ENCODE measurements around the gene CDKAL1.

Gene CDKAL1

GRCh38 chr6:20712011-20712410 lies 177.8 kb downstream of the CDKAL1 start:
- DNase-seq (ENCODE audit: low read depth in 1 of 2, low spot score in 1 of 2): no peak
- Histone ChIP-seq H3K4me3 (replicated peaks; ENCODE audit: insufficient read depth, low read length) (no peak overlapping the region), H3K27me3 (ENCODE audit: insufficient read depth, poor library complexity, severe bottlenecking) (no peaks in the 10 kb centered on the region), H3K27ac (replicated peaks) (no peak overlapping the region)
- TF ChIP-seq CTCF (IDR thresholded peaks at IDR 0.05; ENCODE audit: insufficient read depth, low read length) (no peak), SPI1 (IDR thresholded peaks at IDR 0.05; ENCODE audit: borderline replicate concordance, low read depth) (no peak), GABPA (IDR thresholded peaks at IDR 0.05; ENCODE audit: low read depth) (no peak), POLR2AphosphoS5 (IDR thresholded peaks at IDR 0.05; ENCODE audit: low read depth) (no peak)
- TF ChIP-seq, protein P1, sequence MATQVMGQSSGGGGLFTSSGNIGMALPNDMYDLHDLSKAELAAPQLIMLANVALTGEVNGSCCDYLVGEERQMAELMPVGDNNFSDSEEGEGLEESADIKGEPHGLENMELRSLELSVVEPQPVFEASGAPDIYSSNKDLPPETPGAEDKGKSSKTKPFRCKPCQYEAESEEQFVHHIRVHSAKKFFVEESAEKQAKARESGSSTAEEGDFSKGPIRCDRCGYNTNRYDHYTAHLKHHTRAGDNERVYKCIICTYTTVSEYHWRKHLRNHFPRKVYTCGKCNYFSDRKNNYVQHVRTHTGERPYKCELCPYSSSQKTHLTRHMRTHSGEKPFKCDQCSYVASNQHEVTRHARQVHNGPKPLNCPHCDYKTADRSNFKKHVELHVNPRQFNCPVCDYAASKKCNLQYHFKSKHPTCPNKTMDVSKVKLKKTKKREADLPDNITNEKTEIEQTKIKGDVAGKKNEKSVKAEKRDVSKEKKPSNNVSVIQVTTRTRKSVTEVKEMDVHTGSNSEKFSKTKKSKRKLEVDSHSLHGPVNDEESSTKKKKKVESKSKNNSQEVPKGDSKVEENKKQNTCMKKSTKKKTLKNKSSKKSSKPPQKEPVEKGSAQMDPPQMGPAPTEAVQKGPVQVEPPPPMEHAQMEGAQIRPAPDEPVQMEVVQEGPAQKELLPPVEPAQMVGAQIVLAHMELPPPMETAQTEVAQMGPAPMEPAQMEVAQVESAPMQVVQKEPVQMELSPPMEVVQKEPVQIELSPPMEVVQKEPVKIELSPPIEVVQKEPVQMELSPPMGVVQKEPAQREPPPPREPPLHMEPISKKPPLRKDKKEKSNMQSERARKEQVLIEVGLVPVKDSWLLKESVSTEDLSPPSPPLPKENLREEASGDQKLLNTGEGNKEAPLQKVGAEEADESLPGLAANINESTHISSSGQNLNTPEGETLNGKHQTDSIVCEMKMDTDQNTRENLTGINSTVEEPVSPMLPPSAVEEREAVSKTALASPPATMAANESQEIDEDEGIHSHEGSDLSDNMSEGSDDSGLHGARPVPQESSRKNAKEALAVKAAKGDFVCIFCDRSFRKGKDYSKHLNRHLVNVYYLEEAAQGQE (IDR thresholded peaks at IDR 0.05; ENCODE audit: insufficient replicate concordance, low read depth): no peak

- H3K4me3 ChIP-seq (replicated peaks; ENCODE audit: insufficient read depth, low read length): no peak overlapping the region
- no peaks in the 10 kb centered on the region for H3K27me3 ChIP-seq (ENCODE audit: insufficient read depth, poor library complexity, severe bottlenecking)
- no peak overlapping the region for H3K27ac ChIP-seq (replicated peaks)
- TF ChIP-seq, protein P1 (IDR thresholded peaks at IDR 0.05; ENCODE audit: insufficient replicate concordance, low read depth): no peak
- TF ChIP-seq POLR2AphosphoS5 (IDR thresholded peaks at IDR 0.05; ENCODE audit: low read depth) (no peak), CTCF (IDR thresholded peaks at IDR 0.05; ENCODE audit: insufficient read depth, low read length) (no peak), SPI1 (IDR thresholded peaks at IDR 0.05; ENCODE audit: borderline replicate concordance, low read depth) (no peak), GABPA (IDR thresholded peaks at IDR 0.05; ENCODE audit: low read depth) (no peak)
- no peak for DNase-seq (ENCODE audit: low read depth in 1 of 2, low spot score in 1 of 2)
Observed at GRCh38 chr6:20715135-20715806, 181.0 kb downstream of the CDKAL1 start.

GRCh38 chr6:20716865-20717264 lies 182.6 kb downstream of the CDKAL1 start:
- H3K27me3 ChIP-seq (ENCODE audit: insufficient read depth, poor library complexity, severe bottlenecking): no peaks in the 10 kb centered on the region
- no peak overlapping the region for H3K27ac ChIP-seq (replicated peaks)
- DNase-seq (ENCODE audit: low read depth in 1 of 2, low spot score in 1 of 2): peak in 1 of 2 experiments; percentile 3
- no peak overlapping the region for H3K4me3 ChIP-seq (replicated peaks; ENCODE audit: insufficient read depth, low read length)
- no peak for TF ChIP-seq SPI1 (IDR thresholded peaks at IDR 0.05; ENCODE audit: borderline replicate concordance, low read depth)
- TF ChIP-seq, protein P1 (IDR thresholded peaks at IDR 0.05; ENCODE audit: insufficient replicate concordance, low read depth): no peak
- TF ChIP-seq CTCF (IDR thresholded peaks at IDR 0.05; ENCODE audit: insufficient read depth, low read length): no peak
- TF ChIP-seq GABPA (IDR thresholded peaks at IDR 0.05; ENCODE audit: low read depth): no peak
- TF ChIP-seq POLR2AphosphoS5 (IDR thresholded peaks at IDR 0.05; ENCODE audit: low read depth): no peak
